HUES48 (cell line): ENCODE data around the gene CD96.

Experiments used
- H3K27ac ChIP-seq: one replicate; pipeline ENCODE4 v1.7.0; 2013; ENCODE audit warnings: low read depth, low read length, inconsistent platforms
- H3K27me3 ChIP-seq: 2 replicates; pipeline ENCODE4 v1.6.1; 2013; ENCODE audit warnings: mild to moderate bottlenecking, low read length; ENCODE audit not compliant: control insufficient read depth, insufficient read depth
- H3K36me3 ChIP-seq: 2 replicates; pipeline ENCODE4 v1.6.1; 2013; ENCODE audit warnings: low read length; ENCODE audit not compliant: control insufficient read depth, insufficient read depth
- H3K4me1 ChIP-seq: 2 replicates; pipeline ENCODE4 v1.6.1; 2013; ENCODE audit warnings: mild to moderate bottlenecking, low read length; ENCODE audit not compliant: control insufficient read depth, insufficient read depth
- H3K4me3 ChIP-seq: 2 replicates; pipeline ENCODE4 v1.5.1; 2013; ENCODE audit warnings: mild to moderate bottlenecking, low read depth, low read length
- H3K9ac ChIP-seq: 2 replicates; pipeline ENCODE4 v1.6.1; 2013; ENCODE audit warnings: mild to moderate bottlenecking, low read depth, low read length, moderate library complexity
- H3K9me3 ChIP-seq: 2 replicates; pipeline ENCODE4 v1.6.1; 2013; ENCODE audit warnings: low read length; ENCODE audit not compliant: control insufficient read depth, insufficient read depth

The CD96 gene

DNA sequence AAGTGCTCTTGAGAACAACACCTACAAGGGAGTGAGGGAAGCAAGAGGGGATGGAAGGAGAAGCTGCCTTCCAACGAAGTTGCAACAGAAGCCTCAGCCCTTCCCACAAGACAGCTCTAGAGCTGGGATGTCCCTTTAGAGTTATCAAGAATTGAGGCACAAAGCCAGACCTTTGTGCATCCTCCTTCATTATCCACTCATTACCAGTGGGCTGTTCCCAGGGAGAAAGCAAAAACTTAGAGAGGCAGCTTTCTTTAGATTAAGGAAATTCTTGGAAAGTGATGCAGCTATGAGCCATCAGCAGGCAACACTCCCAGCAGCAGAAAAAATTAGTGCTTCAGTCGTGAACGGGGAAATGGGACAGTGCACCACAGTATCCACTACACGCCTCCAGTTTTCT, 10.6 kb upstream of the CD96 start:
- no peak overlapping the region for H3K9ac ChIP-seq
- no peak overlapping the region for H3K27ac ChIP-seq

DNA sequence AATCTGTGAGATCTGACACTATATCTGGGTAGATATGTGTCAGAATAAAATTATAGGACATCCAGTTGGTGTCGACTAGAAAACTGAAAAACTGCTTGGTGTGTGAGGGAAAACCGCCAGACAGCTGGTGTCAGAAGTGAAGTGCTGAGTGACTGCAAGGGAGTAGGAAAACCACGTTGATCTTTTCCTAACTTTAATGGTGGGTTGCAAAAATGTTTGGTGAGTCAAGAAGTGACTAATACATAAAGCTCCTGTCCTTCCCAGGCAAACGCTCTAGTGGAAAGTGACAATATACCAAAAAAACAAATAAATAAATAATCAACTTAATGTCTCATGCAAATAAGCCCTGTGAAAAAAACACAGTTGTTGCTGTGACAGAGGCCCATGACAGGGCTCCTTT, 7.3 kb upstream of the CD96 start:
- H3K27ac ChIP-seq: no peak overlapping the region
- H3K36me3 ChIP-seq: no peaks in the 10 kb centered on the region
- H3K27me3 ChIP-seq: no peaks in the 10 kb centered on the region
- H3K4me3 ChIP-seq: no peak overlapping the region
- H3K9ac ChIP-seq: no peak overlapping the region
- H3K9me3 ChIP-seq: no peaks in the 10 kb centered on the region
- H3K4me1 ChIP-seq: no peaks in the 10 kb centered on the region

More for the DNA sequence above, 10.6 kb upstream of the CD96 start:
- H3K4me3 ChIP-seq: no peak overlapping the region
- no peaks in the 10 kb centered on the region for H3K27me3 ChIP-seq
- H3K36me3 ChIP-seq: no peaks in the 10 kb centered on the region
- H3K9me3 ChIP-seq: no peaks in the 10 kb centered on the region
- H3K4me1 ChIP-seq: no peaks in the 10 kb centered on the region

DNA sequence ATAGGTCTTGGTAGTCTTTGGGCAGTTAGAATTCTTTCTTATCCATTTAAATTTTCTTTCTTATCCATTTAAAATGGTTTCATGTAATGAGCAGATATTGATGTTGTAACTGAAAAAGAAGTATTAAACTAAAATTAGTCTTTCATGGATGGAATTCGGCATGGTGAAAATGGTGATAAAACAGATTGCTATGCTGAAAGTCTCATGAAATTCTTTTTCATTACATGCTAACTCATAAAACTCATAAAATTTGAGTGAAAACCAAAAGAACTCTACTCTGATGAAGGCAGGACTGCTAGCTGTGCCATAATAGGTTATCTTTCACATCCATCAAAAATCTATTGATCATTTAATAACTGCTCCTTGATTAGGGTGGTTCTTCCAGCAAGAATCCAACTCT, 3.9 kb upstream of the CD96 start:
- H3K9ac ChIP-seq: no peak overlapping the region
- no peak overlapping the region for H3K27ac ChIP-seq
- H3K27me3 ChIP-seq: no peaks in the 10 kb centered on the region
- no peaks in the 10 kb centered on the region for H3K9me3 ChIP-seq
- H3K4me1 ChIP-seq: no peaks in the 10 kb centered on the region
- H3K4me3 ChIP-seq: no peak overlapping the region
- H3K36me3 ChIP-seq: no peaks in the 10 kb centered on the region

DNA sequence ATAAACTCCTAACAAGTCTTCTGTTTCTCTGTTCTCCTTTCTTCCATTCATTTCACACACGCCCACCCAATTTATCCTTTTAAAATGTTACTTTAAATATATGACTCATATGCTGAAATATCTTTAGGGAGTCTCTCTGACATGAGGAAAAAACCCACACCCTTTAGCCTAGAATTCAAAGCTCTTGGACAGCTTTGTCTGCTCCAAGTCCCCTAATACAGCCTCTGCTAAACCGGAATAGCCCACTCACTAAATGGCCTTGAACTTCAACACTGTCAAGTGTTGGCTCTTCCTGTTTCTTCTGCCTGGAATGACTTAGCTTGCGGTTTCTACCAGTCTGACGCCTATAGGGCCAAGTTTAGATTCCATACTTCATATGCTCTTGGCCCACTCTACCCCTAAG, 3.3 kb upstream of the CD96 start:
- no peaks in the 10 kb centered on the region for H3K9me3 ChIP-seq
- H3K27me3 ChIP-seq: no peaks in the 10 kb centered on the region
- H3K4me1 ChIP-seq: no peaks in the 10 kb centered on the region
- H3K36me3 ChIP-seq: no peaks in the 10 kb centered on the region
- no peak overlapping the region for H3K9ac ChIP-seq
- no peak overlapping the region for H3K4me3 ChIP-seq
- no peak overlapping the region for H3K27ac ChIP-seq

DNA sequence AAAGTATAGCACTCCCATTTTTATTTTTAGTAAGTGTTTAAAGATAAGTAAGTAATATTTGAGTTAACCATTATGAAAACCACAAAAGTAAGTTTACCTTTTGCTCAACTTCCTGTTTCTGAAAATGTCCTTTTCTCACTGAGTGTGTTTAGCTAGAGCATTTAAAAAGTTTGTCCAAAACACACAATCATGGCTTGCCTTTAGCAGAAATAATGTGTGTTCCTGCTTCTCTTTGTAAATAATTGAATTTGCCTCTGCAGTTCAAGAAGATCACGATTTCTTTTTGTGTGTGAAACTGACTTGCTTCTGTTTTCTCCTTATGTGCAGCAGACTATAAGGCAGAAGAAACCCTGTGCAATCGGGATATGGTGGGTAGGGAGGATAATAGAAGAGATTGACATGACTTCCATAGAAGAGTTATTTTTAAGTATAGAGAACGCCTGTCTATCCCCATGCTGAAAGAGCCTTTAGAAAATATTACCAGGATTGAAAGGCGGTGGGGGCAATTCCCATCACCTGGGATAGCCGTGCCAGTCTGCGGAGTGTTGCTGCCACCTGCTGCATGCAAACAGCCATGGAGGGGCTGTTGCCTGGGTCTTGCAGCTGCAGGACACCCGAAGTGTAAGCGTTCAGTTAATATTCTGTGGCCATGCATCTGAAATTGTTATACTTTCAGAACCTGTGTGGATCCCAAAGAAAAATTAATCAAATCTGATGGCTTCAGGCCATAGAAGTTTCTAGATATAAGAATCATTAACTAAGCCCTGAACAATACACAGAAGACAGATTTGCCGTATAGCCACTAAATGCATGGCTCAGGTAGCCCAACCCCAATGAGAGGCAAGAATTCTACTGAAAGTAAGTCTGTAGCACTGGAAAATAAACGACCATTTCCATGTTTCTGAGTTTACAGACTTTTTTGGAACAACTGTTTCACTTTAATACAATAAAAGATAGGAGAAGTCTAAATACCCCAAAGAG, 2.4 kb upstream of the CD96 start:
- no peak overlapping the region for H3K4me3 ChIP-seq
- H3K27me3 ChIP-seq: no peaks in the 10 kb centered on the region
- H3K9me3 ChIP-seq: no peaks in the 10 kb centered on the region
- no peak overlapping the region for H3K9ac ChIP-seq
- no peaks in the 10 kb centered on the region for H3K36me3 ChIP-seq
- H3K27ac ChIP-seq: no peak overlapping the region
- H3K4me1 ChIP-seq: no peaks in the 10 kb centered on the region

DNA sequence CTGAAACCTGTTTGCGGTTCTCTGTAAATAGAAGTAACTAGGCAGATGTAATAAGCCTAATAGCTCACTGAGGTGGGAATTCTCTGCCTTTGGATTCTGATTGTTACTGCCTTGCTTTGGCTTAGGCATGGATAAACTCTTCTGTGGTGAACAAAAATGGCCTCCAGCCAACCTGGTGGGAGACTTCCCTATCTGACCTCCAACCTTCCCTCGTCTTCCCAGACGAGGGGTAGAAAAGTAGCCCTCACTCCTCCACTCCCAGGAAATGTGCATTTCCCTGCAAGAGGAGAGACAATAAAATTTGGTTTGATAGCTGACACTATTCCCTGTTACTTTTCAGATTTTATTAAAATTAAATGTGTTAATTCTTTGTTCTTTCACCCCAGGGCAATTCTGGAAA, 606 bp upstream of the CD96 start:
- Histone ChIP-seq H3K27me3 (no peaks in the 10 kb centered on the region), H3K9ac (no peak overlapping the region), H3K4me3 (no peak overlapping the region), H3K27ac (no peak overlapping the region), H3K9me3 (no peaks in the 10 kb centered on the region), H3K4me1 (no peaks in the 10 kb centered on the region), H3K36me3 (no peaks in the 10 kb centered on the region)

DNA sequence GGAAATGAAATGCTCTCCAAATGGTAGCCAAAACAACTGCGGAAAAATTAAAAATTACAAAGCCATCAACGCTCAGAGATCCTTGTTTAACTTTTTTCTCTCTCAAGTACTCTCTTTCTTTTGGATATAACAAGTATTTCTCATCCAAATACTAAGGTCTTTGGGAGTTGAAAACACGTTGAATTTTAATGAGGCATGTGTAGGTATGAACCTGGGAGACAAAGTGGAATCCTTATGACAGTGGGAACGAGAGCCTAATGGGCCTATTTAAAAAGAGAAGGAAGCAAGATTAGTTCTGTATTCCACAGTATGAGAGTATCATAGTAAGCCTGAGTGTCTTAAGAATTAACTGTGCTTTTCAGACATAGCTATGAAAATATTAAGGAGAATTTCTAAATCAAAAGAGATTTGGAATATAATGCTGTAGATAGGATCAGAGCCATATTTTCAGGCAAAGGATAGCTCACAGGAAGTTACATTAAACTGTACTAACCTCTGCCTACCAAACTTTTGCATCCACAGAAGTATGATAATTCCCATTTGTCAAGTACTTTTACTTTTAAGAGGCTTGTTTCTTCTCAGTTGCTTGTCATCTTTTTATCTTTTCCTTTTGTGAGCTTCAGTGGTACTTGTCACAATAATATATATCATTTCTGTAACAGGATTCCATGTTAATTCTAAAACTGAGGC, 759 bp downstream of the CD96 start:
- Histone ChIP-seq H3K27ac (no peak overlapping the region), H3K4me3 (no peak overlapping the region), H3K4me1 (no peaks in the 10 kb centered on the region), H3K9ac (no peak overlapping the region), H3K9me3 (no peaks in the 10 kb centered on the region), H3K27me3 (no peaks in the 10 kb centered on the region), H3K36me3 (no peaks in the 10 kb centered on the region)

DNA sequence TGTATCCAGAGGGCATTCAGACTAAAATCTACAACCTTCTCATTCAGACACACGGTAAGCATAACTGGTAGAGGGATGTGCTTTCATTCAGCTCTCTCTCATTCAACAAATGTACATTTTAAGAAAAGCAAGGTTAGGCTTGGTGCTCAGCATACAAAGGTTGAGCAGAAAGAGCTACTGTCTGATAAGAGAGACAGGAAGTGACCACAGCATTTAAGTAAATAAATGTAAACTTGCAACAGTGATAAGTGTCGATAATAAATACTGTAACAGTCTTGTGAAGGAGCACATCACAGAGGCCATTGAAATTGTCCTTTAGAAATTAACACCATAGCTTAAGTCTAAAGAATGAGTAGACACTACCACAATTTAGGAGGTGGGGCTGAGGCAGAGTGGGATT, 3.4 kb downstream of the CD96 start:
- H3K27me3 ChIP-seq: no peaks in the 10 kb centered on the region
- H3K36me3 ChIP-seq: no peaks in the 10 kb centered on the region
- H3K9me3 ChIP-seq: no peaks in the 10 kb centered on the region
- H3K27ac ChIP-seq: no peak overlapping the region
- no peak overlapping the region for H3K9ac ChIP-seq
- peaks cover 13% of the 10 kb centered on the region for H3K4me1 ChIP-seq
- no peak overlapping the region for H3K4me3 ChIP-seq

DNA sequence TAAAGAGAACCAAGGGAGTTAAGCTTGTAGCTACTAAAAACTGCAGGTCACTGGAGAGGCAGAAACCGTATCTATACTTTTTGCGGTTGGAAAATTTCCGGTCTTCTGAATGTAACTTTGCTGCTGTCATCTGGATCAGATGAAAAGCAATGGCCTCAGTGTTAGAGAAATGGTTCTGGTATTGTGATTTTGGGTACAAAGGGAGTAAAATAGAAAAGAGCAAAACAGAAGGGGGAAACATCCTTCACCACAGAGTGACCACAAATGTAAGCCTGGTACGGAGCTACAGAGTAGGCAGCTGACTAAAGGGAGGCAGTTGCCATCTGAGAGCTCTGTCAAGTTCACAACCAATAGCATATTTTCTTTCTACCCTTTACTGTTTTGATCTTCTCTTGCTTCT, 5.6 kb downstream of the CD96 start:
- H3K4me3 ChIP-seq: no peak overlapping the region
- peaks cover 13% of the 10 kb centered on the region for H3K4me1 ChIP-seq
- H3K9me3 ChIP-seq: no peaks in the 10 kb centered on the region
- H3K36me3 ChIP-seq: no peaks in the 10 kb centered on the region
- H3K27ac ChIP-seq: no peak overlapping the region
- H3K27me3 ChIP-seq: no peaks in the 10 kb centered on the region
- no peak overlapping the region for H3K9ac ChIP-seq

DNA sequence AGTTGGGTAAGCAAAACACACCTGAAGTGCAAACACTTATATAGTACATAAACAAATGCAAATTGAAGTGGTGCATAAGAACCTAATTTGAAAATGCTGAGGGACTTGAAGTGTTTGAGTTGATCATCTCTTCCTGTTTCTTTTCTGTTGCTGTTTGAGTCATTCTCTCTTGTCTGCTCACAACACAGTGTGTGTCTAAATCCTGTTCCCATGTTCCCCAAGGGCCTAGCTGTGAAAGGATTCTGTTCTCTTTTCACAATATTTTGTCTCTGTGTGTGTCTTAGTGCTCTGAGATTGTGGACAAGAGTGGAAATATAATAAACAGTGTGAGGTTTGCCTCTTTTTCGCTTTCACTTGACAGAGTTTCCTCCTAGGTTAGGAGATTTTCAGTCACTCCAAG, 6.1 kb downstream of the CD96 start:
- Histone ChIP-seq H3K4me3 (no peak overlapping the region), H3K9ac (no peak overlapping the region), H3K27ac (no peak overlapping the region), H3K27me3 (no peaks in the 10 kb centered on the region), H3K4me1 (peaks cover 13% of the 10 kb centered on the region), H3K36me3 (no peaks in the 10 kb centered on the region), H3K9me3 (no peaks in the 10 kb centered on the region)

DNA sequence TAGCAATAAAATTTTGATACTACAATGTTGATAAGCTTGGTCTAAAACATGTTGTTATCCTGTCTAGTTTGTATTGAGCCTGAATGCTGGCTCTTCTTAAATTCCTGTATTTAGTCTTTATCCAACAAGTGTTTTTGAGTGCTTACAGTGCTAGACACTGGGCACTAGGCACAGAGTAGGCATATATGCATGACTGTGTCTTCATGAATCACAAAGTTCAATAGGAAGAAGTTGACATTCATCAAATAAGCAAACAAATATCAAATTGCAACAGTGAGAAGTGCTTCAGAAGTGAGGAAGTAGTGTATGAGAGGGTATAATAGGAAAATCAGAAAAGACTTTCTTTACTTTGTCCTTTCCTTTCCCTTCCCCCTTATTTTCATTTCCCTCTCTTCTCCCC, 6.8 kb downstream of the CD96 start:
- no peak overlapping the region for H3K4me3 ChIP-seq
- no peak overlapping the region for H3K9ac ChIP-seq
- no peaks in the 10 kb centered on the region for H3K9me3 ChIP-seq
- H3K36me3 ChIP-seq: no peaks in the 10 kb centered on the region
- no peaks in the 10 kb centered on the region for H3K27me3 ChIP-seq
- H3K27ac ChIP-seq: no peak overlapping the region
- H3K4me1 ChIP-seq: peaks cover 13% of the 10 kb centered on the region
